AG04450 (cell line): Measurements from ENCODE around the gene NATD1. TPM values are rescaled to one million over a fixed set of nuclear protein-coding genes. Genes with fewer than 3 reads are reported as not detected.
"Not testable (repeated sequence)": the region's sequence is repeated elsewhere in the genome, so short reads cannot be mapped to it uniquely, and the experiment has no call there.

Experiments used
- CTCF ChIA-PET: fragments of 300-600, 350-600 bp; formaldehyde crosslinking; extraction: SDS; loops from one replicate; lab custom pipeline; 2022; ENCODE audit warnings: antibody characterized with exemption, inconsistent platforms; lab: Charles Lee
- POLR2A ChIA-PET: fragments of 350-600 bp; formaldehyde crosslinking; extraction: SDS; loops from one replicate; lab custom pipeline; 2021; ENCODE audit warnings: antibody characterized with exemption, inconsistent platforms; lab: Yijun Ruan, JAX
- DNase-seq: peaks from one replicate; pipeline ENCODE4 v3.0.0-alpha.2; 2011; ENCODE audit warnings: low read depth, low spot score
- H3K27ac ChIP-seq: one replicate; pipeline ENCODE4 v1.5.1; 2012; ENCODE audit warnings: low read depth, low read length, control low read depth
- H3K27me3 ChIP-seq: one replicate; pipeline ENCODE4 v1.6.0; 2012; ENCODE audit warnings: low read length; ENCODE audit not compliant: control insufficient read depth, insufficient read depth
- H3K4me3 ChIP-seq: 2 replicates; pipeline ENCODE4 v1.5.1; 2011; ENCODE audit warnings: mild to moderate bottlenecking, low read depth, low read length, control low read depth
- H3K9me3 ChIP-seq: 2 replicates; pipeline ENCODE4 v1.5.1; 2012; ENCODE audit warnings: low read length; ENCODE audit not compliant: control insufficient read depth, insufficient read depth
- CTCF ChIP-seq: IDR thresholded peaks from 2 replicates; pipeline ENCODE4 v1.5.1; 2011; ENCODE audit warnings: low read depth, low read length, control low read depth, inconsistent platforms
- polyA plus RNA-seq: library from polyadenylated mRNA; depleted of rRNA; stranded (reverse); fragments of >200 nt; gene quantifications from 2 replicates; pipeline ENCODE4 v1.2.3, GENCODE V29; 2011

Gene NATD1
- polyA plus RNA-seq, 1 experiment = 4.0 TPM

- DNase-seq = no peak
- no peaks in the 10 kb centered on the region; the same call in 1 of the 2 replicates for H3K9me3 ChIP-seq
- TF ChIP-seq CTCF = no peak
- no peak overlapping the region for H3K4me3 ChIP-seq
- POLR2A ChIA-PET = no interaction called here
- H3K27me3 ChIP-seq = no peaks in the 10 kb centered on the region
- CTCF ChIA-PET = interaction anchor here (1.9 kb wide), 1 partner anchor 69 kb away, joined by 6 read pairs; no protein-coding TSS in a partner anchor
- no peak overlapping the region for H3K27ac ChIP-seq
These were observed 54.8 kb downstream of the NATD1 start for GRCh38 chr17:21198411-21198810.

GRCh38 chr17:21196126-21196525, 57.1 kb downstream of the NATD1 start:
- POLR2A ChIA-PET = no interaction called here
- no peak for TF ChIP-seq CTCF
- Histone ChIP-seq H3K27me3 (no peaks in the 10 kb centered on the region), H3K9me3 (no peaks in the 10 kb centered on the region; the same call in 1 of the 2 replicates), H3K4me3 (no peak overlapping the region), H3K27ac (no peak overlapping the region)
- CTCF ChIA-PET = interaction anchor here (0.7 to 1.9 kb wide), 2 partner anchors 67 to 141 kb away, joined by 4 to 6 read pairs; no protein-coding TSS in a partner anchor
- DNase-seq = no peak

GRCh38 chr17:21194703-21195102, 58.5 kb downstream of the NATD1 start:
- no peak for TF ChIP-seq CTCF
- DNase-seq = peak; percentile 23
- no peak overlapping the region for H3K4me3 ChIP-seq
- no peaks in the 10 kb centered on the region; the same call in 1 of the 2 replicates for H3K9me3 ChIP-seq
- peak overlapping the region; percentile 11 for H3K27ac ChIP-seq
- CTCF ChIA-PET = interaction anchor here (1.9 kb wide), 1 partner anchor 66 kb away, joined by 6 read pairs; no protein-coding TSS in a partner anchor
- H3K27me3 ChIP-seq = no peaks in the 10 kb centered on the region
- POLR2A ChIA-PET = interaction anchor here (0.7 kb wide), 1 partner anchor 74 kb away, joined by 4 read pairs; no protein-coding TSS in a partner anchor

GRCh38 chr17:21194226-21194625, 59.0 kb downstream of the NATD1 start:
- TF ChIP-seq CTCF = no peak
- DNase-seq = no peak
- no peak overlapping the region for H3K27ac ChIP-seq
- ChIA-PET POLR2A (interaction anchor here (0.7 kb wide), 1 partner anchor 73 kb away, joined by 4 read pairs; no protein-coding TSS in a partner anchor), CTCF (interaction anchor here (1.9 kb wide), 1 partner anchor 65 kb away, joined by 6 read pairs; no protein-coding TSS in a partner anchor)
- H3K4me3 ChIP-seq = no peak overlapping the region
- no peaks in the 10 kb centered on the region; the same call in 1 of the 2 replicates for H3K9me3 ChIP-seq
- H3K27me3 ChIP-seq = no peaks in the 10 kb centered on the region

- DNase-seq = no peak
- POLR2A ChIA-PET = no interaction called here
- CTCF ChIA-PET = no interaction called here
These were observed 60.2 kb downstream of the NATD1 start for GRCh38 chr17:21193031-21193430.

GRCh38 chr17:21192414-21192813, 60.8 kb downstream of the NATD1 start:
- CTCF ChIA-PET, H3K27ac ChIP-seq, H3K4me3 ChIP-seq, H3K9me3 ChIP-seq, H3K27me3 ChIP-seq, POLR2A ChIA-PET, DNase-seq: not testable (repeated sequence)

More at GRCh38 chr17:21193031-21193430, 60.2 kb downstream of the NATD1 start:
- Histone ChIP-seq H3K9me3 (no peaks in the 10 kb centered on the region), H3K4me3 (no peak overlapping the region), H3K27me3 (no peaks in the 10 kb centered on the region), H3K27ac (no peak overlapping the region)
- no peak for TF ChIP-seq CTCF
